Adrenal gland (tissue), 5 donors: ENCODE results near the gene PTPN18.

Experiments used
- CTCF ChIP-seq, 6 experiments: fragments of 450-650 bp in 4 of 6; fragments of 200-600 bp in 2 of 6; sonication (generic) in 1 of 6; IDR thresholded peaks; 1 replicate in 5 of 6; 2 replicates in 1 of 6; pipeline versions ENCODE4 v1.5.1 to v1.8.0; 2016 to 2021; ENCODE audit warnings: antibody characterized with exemption in 6 of 6, mild to moderate bottlenecking in 2 of 6, moderate library complexity in 1 of 6
- POLR2A ChIP-seq, 2 donors: fragments of 450-650 bp; IDR thresholded peaks; one replicate each; pipeline ENCODE4 v1.6.1; 2017; ENCODE audit warnings: antibody characterized with exemption in 2 of 2, mild to moderate bottlenecking in 2 of 2, moderate library complexity in 1 of 2
- donor health status: DM: no; HTN: no; CAD: no.

- TF ChIP-seq CTCF (IDR thresholded peaks at IDR 0.05) = no peak
- no peak for TF ChIP-seq POLR2A (IDR thresholded peaks at IDR 0.05)
These were observed 7.6 kb downstream of the PTPN18 start for GRCh38 chr2:130363479-130363878.
